ENCODE measurements around the gene CHL1.

DNA sequence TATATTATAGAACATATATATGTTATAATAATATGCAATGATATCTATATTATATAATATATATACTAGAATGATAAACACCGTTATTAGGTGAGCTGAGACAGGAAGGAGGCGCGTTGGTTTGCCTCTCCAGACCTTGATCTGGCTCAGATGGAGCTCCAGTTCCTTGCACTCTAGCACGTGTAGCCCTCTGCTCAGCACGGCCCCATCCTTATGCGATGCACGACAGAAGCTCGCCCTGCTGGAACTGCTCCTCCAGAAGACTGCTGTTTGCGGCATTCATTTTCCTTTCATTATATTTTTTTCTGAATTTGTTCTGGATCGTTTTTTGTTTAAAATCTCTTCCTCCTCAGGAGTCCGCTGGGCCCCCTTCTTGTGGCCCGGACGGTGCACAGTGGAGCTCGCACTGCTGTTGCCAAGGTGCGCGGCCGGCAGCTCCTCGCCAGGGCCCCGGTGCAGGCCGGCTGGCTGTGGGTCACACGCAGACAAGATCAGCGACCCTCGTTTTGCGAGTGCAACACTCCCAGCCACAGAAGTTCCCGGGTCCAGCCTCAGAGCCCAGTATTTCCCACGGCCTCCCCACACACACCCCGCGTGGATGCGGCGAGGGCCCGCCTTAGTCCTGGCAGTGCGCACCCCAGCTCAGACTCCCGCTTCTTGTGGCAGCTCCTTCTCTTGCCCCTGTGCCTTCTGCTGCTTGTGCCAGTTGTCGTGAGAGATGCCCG lies 112.2 kb downstream of the CHL1 start:
- TF ChIP-seq EZH2 (IDR thresholded peaks at IDR 0.05; ENCODE audit: insufficient read depth, poor library complexity, severe bottlenecking) (no peak), EZH2phosphoT487 (IDR thresholded peaks at IDR 0.05; ENCODE audit: insufficient read depth, low read depth) (no peak)
